Measurements from ENCODE around the gene GPR141. TPM values are rescaled to one million over a fixed set of nuclear protein-coding genes. Genes with fewer than 3 reads are reported as not detected.

The GPR141 gene
- total and polyA plus RNA-seq, 2 donors from 2014 or later = 3.3 TPM; not detected in 1

DNA sequence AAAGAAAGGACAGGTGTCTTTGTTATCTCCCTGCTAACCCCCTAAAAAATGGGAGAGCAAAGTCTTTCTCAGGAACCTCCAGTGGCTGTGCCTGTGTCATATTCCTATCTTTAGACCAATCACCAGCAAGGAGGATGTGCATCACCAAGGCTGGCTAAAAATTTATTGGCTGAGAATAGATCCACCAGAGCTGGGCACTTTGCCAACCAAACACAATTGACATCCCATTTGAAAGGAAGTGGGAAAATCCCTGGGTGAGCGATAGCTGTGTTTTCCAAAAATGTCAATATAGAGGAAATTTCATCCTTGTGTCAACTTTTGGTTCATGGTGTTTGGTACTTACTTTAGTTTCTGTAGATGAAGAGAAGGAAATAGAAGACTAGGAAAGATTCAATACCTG is 13.1 kb upstream of the GPR141 start:
- Histone ChIP-seq H3K27ac (ENCODE audit: low read depth in 2 of 2, low read length in 2 of 2) (no peak overlapping the region), H3K9ac (ENCODE audit: low read length in 3 of 3) (no peak overlapping the region), H3K4me3 (ENCODE audit: low read length in 3 of 3) (no peak overlapping the region), H3K27me3 (ENCODE audit: control insufficient read depth, insufficient read depth, low read length) (no peaks in the 10 kb centered on the region), H3K9me3 (ENCODE audit: control insufficient read depth in 2 of 3, insufficient read depth in 1 of 3, low read length in 3 of 3) (no peaks in the 10 kb centered on the region), H3K36me3 (ENCODE audit: control insufficient read depth in 2 of 3, insufficient read depth in 3 of 3, low read length in 3 of 3) (no peaks in the 10 kb centered on the region), H3K4me1 (ENCODE audit: control insufficient read depth in 2 of 3, insufficient read depth in 2 of 3, low read depth in 1 of 3, low read length in 3 of 3) (no peaks in the 10 kb centered on the region)
- no peak for FAIRE-seq
- intact Hi-C loops (cut with DNase I) = no loop called here
- TF ChIP-seq, protein P1, sequence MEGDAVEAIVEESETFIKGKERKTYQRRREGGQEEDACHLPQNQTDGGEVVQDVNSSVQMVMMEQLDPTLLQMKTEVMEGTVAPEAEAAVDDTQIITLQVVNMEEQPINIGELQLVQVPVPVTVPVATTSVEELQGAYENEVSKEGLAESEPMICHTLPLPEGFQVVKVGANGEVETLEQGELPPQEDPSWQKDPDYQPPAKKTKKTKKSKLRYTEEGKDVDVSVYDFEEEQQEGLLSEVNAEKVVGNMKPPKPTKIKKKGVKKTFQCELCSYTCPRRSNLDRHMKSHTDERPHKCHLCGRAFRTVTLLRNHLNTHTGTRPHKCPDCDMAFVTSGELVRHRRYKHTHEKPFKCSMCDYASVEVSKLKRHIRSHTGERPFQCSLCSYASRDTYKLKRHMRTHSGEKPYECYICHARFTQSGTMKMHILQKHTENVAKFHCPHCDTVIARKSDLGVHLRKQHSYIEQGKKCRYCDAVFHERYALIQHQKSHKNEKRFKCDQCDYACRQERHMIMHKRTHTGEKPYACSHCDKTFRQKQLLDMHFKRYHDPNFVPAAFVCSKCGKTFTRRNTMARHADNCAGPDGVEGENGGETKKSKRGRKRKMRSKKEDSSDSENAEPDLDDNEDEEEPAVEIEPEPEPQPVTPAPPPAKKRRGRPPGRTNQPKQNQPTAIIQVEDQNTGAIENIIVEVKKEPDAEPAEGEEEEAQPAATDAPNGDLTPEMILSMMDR (IDR thresholded peaks at IDR 0.05; ENCODE audit: borderline replicate concordance, extremely low read depth, insufficient read depth) = no peak
- DNase-seq = no peak

DNA sequence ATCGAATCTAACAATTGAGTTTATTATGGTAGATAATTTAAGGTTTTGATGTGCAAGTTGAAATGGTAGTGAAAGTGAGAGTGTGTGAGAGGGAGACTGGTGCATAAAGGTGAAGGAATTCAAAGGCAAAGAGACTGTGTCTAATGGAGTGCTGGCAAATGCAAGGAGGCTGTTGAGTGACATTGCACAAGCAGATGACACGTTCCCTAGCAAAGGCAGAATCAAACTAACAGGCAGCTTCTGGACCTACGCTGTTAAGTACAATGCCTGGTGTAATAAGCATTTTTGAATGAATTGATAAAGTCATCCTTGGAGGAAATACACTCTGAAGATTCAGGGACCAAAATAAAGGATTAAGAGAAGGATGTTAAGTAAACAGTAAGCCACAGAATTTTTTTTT is 11.7 kb upstream of the GPR141 start:
- no peaks in the 10 kb centered on the region for H3K36me3 ChIP-seq (ENCODE audit: control insufficient read depth in 2 of 3, insufficient read depth in 3 of 3, low read length in 3 of 3)
- H3K27me3 ChIP-seq (ENCODE audit: control insufficient read depth, insufficient read depth, low read length) = no peaks in the 10 kb centered on the region
- no peak for DNase-seq
- H3K4me3 ChIP-seq (ENCODE audit: low read length in 3 of 3) = no peak overlapping the region
- no peak overlapping the region for H3K9ac ChIP-seq (ENCODE audit: low read length in 3 of 3)
- no peaks in the 10 kb centered on the region for H3K4me1 ChIP-seq (ENCODE audit: control insufficient read depth in 2 of 3, insufficient read depth in 2 of 3, low read depth in 1 of 3, low read length in 3 of 3)
- no peaks in the 10 kb centered on the region for H3K9me3 ChIP-seq (ENCODE audit: control insufficient read depth in 2 of 3, insufficient read depth in 1 of 3, low read length in 3 of 3)
- no peak overlapping the region for H3K27ac ChIP-seq (ENCODE audit: low read depth in 2 of 2, low read length in 2 of 2)
- no peak for FAIRE-seq
- intact Hi-C loops (cut with DNase I) = no loop called here
- TF ChIP-seq, protein P1 (IDR thresholded peaks at IDR 0.05; ENCODE audit: borderline replicate concordance, extremely low read depth, insufficient read depth) = no peak

DNA sequence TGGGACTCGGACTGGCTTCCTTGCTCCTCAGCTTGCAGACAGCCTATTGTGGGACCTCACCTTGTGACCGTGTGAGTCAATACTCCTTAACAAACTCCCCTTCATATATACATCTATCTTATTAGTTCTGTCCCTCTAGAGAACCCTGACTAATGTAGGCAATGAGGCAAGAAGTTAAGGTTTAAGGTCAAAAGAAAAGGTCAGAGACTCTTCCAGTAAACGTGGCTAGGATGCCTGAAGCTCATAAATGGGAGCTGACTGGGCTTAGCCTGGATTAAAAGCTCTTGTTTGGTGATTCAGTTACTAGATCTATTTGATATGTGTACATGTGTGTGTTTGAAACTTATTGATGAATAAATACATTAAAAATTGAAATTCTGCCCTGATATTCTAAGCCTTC is 10.6 kb upstream of the GPR141 start:
- Histone ChIP-seq H3K27me3 (ENCODE audit: control insufficient read depth, insufficient read depth, low read length) (no peaks in the 10 kb centered on the region), H3K4me1 (ENCODE audit: control insufficient read depth in 2 of 3, insufficient read depth in 2 of 3, low read depth in 1 of 3, low read length in 3 of 3) (no peaks in the 10 kb centered on the region), H3K4me3 (ENCODE audit: low read length in 3 of 3) (no peak overlapping the region), H3K9ac (ENCODE audit: low read length in 3 of 3) (no peak overlapping the region), H3K27ac (ENCODE audit: low read depth in 2 of 2, low read length in 2 of 2) (no peak overlapping the region), H3K36me3 (ENCODE audit: control insufficient read depth in 2 of 3, insufficient read depth in 3 of 3, low read length in 3 of 3) (no peaks in the 10 kb centered on the region), H3K9me3 (ENCODE audit: control insufficient read depth in 2 of 3, insufficient read depth in 1 of 3, low read length in 3 of 3) (no peaks in the 10 kb centered on the region)
- DNase-seq = no peak
- intact Hi-C loops (cut with DNase I) = no loop called here
- TF ChIP-seq, protein P1 (IDR thresholded peaks at IDR 0.05; ENCODE audit: borderline replicate concordance, extremely low read depth, insufficient read depth) = no peak
- no peak for FAIRE-seq

DNA sequence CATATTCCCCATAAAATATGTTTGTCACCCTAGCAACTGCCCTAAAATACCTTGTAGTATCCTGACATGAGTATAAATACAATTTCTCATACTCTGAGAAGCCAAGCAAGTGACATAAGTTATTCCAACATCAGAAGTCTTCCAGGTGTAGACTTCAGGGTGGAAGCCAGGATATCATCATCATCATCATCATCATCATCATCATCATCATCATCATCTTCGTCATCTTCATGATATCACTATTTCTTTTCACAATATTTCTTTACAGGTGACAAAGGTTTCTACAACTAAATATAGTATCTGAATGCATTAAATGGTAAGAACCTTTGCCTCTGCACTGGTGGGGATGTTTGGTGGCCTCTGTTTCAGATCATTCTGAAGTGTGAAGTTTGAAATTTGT is 10.0 kb upstream of the GPR141 start:
- Histone ChIP-seq H3K4me1 (ENCODE audit: control insufficient read depth in 2 of 3, insufficient read depth in 2 of 3, low read depth in 1 of 3, low read length in 3 of 3) (no peaks in the 10 kb centered on the region), H3K4me3 (ENCODE audit: low read length in 3 of 3) (no peak overlapping the region), H3K36me3 (ENCODE audit: control insufficient read depth in 2 of 3, insufficient read depth in 3 of 3, low read length in 3 of 3) (no peaks in the 10 kb centered on the region), H3K9ac (ENCODE audit: low read length in 3 of 3) (no peak overlapping the region), H3K27ac (ENCODE audit: low read depth in 2 of 2, low read length in 2 of 2) (no peak overlapping the region), H3K9me3 (ENCODE audit: control insufficient read depth in 2 of 3, insufficient read depth in 1 of 3, low read length in 3 of 3) (no peaks in the 10 kb centered on the region), H3K27me3 (ENCODE audit: control insufficient read depth, insufficient read depth, low read length) (no peaks in the 10 kb centered on the region)
- DNase-seq = no peak
- intact Hi-C loops (cut with DNase I) = no loop called here
- FAIRE-seq = no peak
- TF ChIP-seq, protein P1 (IDR thresholded peaks at IDR 0.05; ENCODE audit: borderline replicate concordance, extremely low read depth, insufficient read depth) = no peak
